Heart left ventricle (tissue), 16 donors: ENCODE data around the gene PRKAG2. TPM values are rescaled to one million over a fixed set of nuclear protein-coding genes. Genes with fewer than 3 reads are reported as not detected.
"Not testable (repeated sequence)": the region's sequence is repeated elsewhere in the genome, so short reads cannot be mapped to it uniquely, and the experiment has no call there.

Experiments used
- ATAC-seq, 4 donors: fragments of 200-7000 bp; cut with Tn5 transposase; one replicate each; pipeline ENCODE4 v1.9.1; 2020 to 2022; ENCODE audit warnings: moderate library complexity in 4 of 4, mild to moderate bottlenecking in 3 of 4, moderate number of reproducible peaks in 1 of 4
- DNase-seq, 5 donors: peaks; one replicate each; pipeline ENCODE4 v3.0.0-alpha.2; 2020
- H3K27ac ChIP-seq, 12 donors: fragments of 200-600 bp; sonication (generic) in 4 of 12; one replicate each; pipeline versions ENCODE4 v1.5.0 to v1.8.0; 2016 to 2022; ENCODE audit warnings: mild to moderate bottlenecking in 2 of 12
- H3K27me3 ChIP-seq, 9 donors: fragments of 200-600 bp; sonication (generic) in 2 of 9; one replicate each; pipeline versions ENCODE4 v1.5.1 to v1.8.0; 2016 to 2022; ENCODE audit warnings: mild to moderate bottlenecking in 3 of 9
- H3K36me3 ChIP-seq, 9 donors: fragments of 200-600 bp; sonication (generic) in 2 of 9; one replicate each; pipeline versions ENCODE4 v1.5.0 to v1.8.0; 2018 to 2022; ENCODE audit warnings: mild to moderate bottlenecking in 2 of 9
- H3K4me1 ChIP-seq, 12 donors: fragments of 200-600 bp; sonication (generic) in 4 of 12; one replicate each; pipeline versions ENCODE4 v1.5.0 to v1.8.0; 2016 to 2022; ENCODE audit warnings: mild to moderate bottlenecking in 3 of 12
- H3K4me3 ChIP-seq, 12 donors: fragments of 200-600 bp; sonication (generic) in 4 of 12; one replicate each; pipeline versions ENCODE4 v1.5.0 to v1.8.0; 2017 to 2022; ENCODE audit warnings: mild to moderate bottlenecking in 9 of 12, moderate library complexity in 4 of 12
- H3K9me3 ChIP-seq, 12 donors: fragments of 200-600 bp; sonication (generic) in 4 of 12; one replicate each; pipeline versions ENCODE4 v1.5.0 to v1.8.0; 2016 to 2022; ENCODE audit warnings: mild to moderate bottlenecking in 1 of 12
- CTCF ChIP-seq, 12 donors: fragments of 200-600 bp; sonication (generic) in 4 of 12; IDR thresholded peaks; one replicate each; pipeline versions ENCODE4 v1.5.0 to v1.8.0; 2018 to 2022; ENCODE audit warnings: antibody characterized with exemption in 12 of 12, mild to moderate bottlenecking in 5 of 12
- POLR2A ChIP-seq, 2 donors: fragments of 450-650 bp; IDR thresholded peaks; one replicate each; pipeline ENCODE4 v1.6.1; 2017; ENCODE audit warnings: antibody characterized with exemption in 2 of 2, mild to moderate bottlenecking in 2 of 2, moderate library complexity in 2 of 2
- WGBS, 4 donors: extraction: QIAGEN DNeasy Blood & Tissue Kit in 2 of 4; methylation state at CpG; one replicate each; pipeline versions ENCODE4 v1.1.5 to v1.1.7; 2013 to 2018; 5-methylcytosine and 5-hydroxymethylcytosine counted together
- intact Hi-C, 10 donors: fragments of 100-400 bp; cut with DNase I; formaldehyde crosslinking; loops; one replicate each; pipeline versions ENCODE4 v1.11.1 to v1.14.2; 2022
- polyA plus RNA-seq, 2 donors: library from polyadenylated mRNA; stranded (reverse); fragments of 200-250 nt; gene quantifications; one replicate each; pipeline ENCODE4 v1.2.3, GENCODE V29; 2013
- total RNA-seq, 9 donors: library from RNA; depleted of rRNA in 2 of 9; stranded (reverse); fragments of >200 nt in 2 of 9; fragmentation: NEBNext Ultra II Directional in 3 of 9; extraction: Animal tissue kit (Norgen Biotek cat#: 25700) in 3 of 9; gene quantifications; one replicate each; pipeline versions ENCODE4 v1.1.0 to v1.2.4, GENCODE V29; 2016 to 2023
- donor health status: ischemic (EF 13 %, LVEDD 7.1; RV severe dilation, severe dysfunction).
- donor health status: healthy with polysubstance abuse.
- donor health status: DM: no; HTN: yes; CAD: no.
- donor health status: DM: no; HTN: no; CAD: no.
- donor health status: ischemic (EF 25% LVEDD 6.9; RV normal size, moderate dysfunction).
- donor health status: ischemic (EF 25% LVEDD 5.7; RV mildly dilated, moderate dysfunction).
- donor health status: healthy.
- donor health status: DM: yes; HTN: yes; CAD: no.
- donor health status: ischemic (EF 35%, LVEDD 5.7; RV mildly dilated, moderate dysfunction).
- donor health status: nonischemic (EF 11% LVEDD 7.7; RV severe dilation, severe dysfunction).
- donor health status: DM: yes; HTN: yes; CAD: no.
- donor health status: PGD.
- donor health status: ischemic (EF 29% LVEDD 5.4; RV normal size, mild dysfunction).
- donor health status: nonischemic (EF 23%, LVEDD 6.1; RV moderate dilation, normal function).

PRKAG2 gene
- total and polyA plus RNA-seq, 11 donors, result 50.2 to 179 (median 108) TPM

- ATAC-seq (no peak), DNase-seq (no peak)
- Histone ChIP-seq H3K27ac (peak overlapping the region in 7 of 12 donors; percentile 68 to 94 (median 81)), H3K36me3 (no peaks in the 10 kb centered on the region), H3K27me3 (no peaks in the 10 kb centered on the region), H3K4me1 (peaks cover 0 to 38% (median 23%) of the 10 kb centered on the region in 12 donors), H3K9me3 (no peaks in the 10 kb centered on the region), H3K4me3 (no peak overlapping the region)
- TF ChIP-seq CTCF (IDR thresholded peaks at IDR 0.05), result no peak
- no peak for TF ChIP-seq POLR2A (IDR thresholded peaks at IDR 0.05)
- intact Hi-C loops, result loop anchor here in 5 of 10 donors (5.0 to 10.0 kb wide), 5 partner anchors 128 to 378 kb away; no protein-coding TSS in a partner anchor
- WGBS, 4 donors, result 93 to 95% (median 94%) methylated on average over 19 of the region's 19 CpGs
Observed at GRCh38 chr7:151752816-151753595, 123.9 kb downstream of the PRKAG2 start.

DNA sequence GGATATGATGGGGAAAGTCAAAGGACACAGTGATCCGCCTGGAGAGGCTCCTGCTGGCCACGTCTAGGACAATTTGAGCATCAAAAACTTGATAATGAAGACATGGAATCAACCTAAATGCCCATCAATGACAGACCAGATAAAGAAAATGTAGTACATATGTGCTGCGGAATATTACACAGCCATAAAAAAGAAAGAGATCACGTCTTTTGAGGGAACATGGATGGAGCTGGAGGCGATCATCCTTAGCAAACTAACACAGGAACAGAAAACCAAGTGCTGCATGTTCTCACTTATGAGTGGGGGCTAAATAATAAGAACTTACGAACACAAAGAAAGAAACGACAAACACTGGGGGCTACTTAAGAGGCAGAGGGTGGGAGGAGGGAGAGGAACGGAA, 124.9 kb downstream of the PRKAG2 start:
- intact Hi-C loops, result loop anchor here in 5 of 10 donors (5.0 to 10.0 kb wide), 5 partner anchors 127 to 377 kb away; no protein-coding TSS in a partner anchor

GRCh38 chr7:151748733-151749132, 128.2 kb downstream of the PRKAG2 start:
- TF ChIP-seq CTCF (IDR thresholded peaks at IDR 0.05) (no peak), POLR2A (IDR thresholded peaks at IDR 0.05) (no peak)
- intact Hi-C loops, result no loop called here
- Histone ChIP-seq H3K4me3 (no peak overlapping the region), H3K27ac (no peak overlapping the region), H3K27me3 (no peaks in the 10 kb centered on the region), H3K36me3 (no peaks in the 10 kb centered on the region), H3K9me3 (no peaks in the 10 kb centered on the region), H3K4me1 (peaks cover 4 to 32% (median 20%) of the 10 kb centered on the region in 12 donors)
- ATAC-seq (no peak), DNase-seq (no peak)
- 93 to 95% (median 94%) methylated on average over 15 of the region's 15 CpGs for WGBS, 4 donors

More for the DNA sequence above, 124.9 kb downstream of the PRKAG2 start:
- DNase-seq, result no peak
- no peak for ATAC-seq
- no peaks in the 10 kb centered on the region for H3K9me3 ChIP-seq
- no peak overlapping the region for H3K4me3 ChIP-seq
- no peaks in the 10 kb centered on the region for H3K27me3 ChIP-seq
- H3K36me3 ChIP-seq, result no peaks in the 10 kb centered on the region
- 96 to 97% (median 97%) methylated on average over 8 of the region's 8 CpGs for WGBS, 4 donors
- no peak overlapping the region for H3K27ac ChIP-seq
- TF ChIP-seq CTCF (IDR thresholded peaks at IDR 0.05), result no peak
- TF ChIP-seq POLR2A (IDR thresholded peaks at IDR 0.05), result no peak
- H3K4me1 ChIP-seq, result peaks cover 0 to 35% (median 23%) of the 10 kb centered on the region in 12 donors

- H3K4me1 ChIP-seq, result peaks cover 4 to 36% (median 25%) of the 10 kb centered on the region in 12 donors
- DNase-seq, H3K27ac ChIP-seq, H3K36me3 ChIP-seq, H3K27me3 ChIP-seq, H3K9me3 ChIP-seq, intact Hi-C loops, H3K4me3 ChIP-seq, ATAC-seq: not testable (repeated sequence)
- 91 to 95% (median 93%) methylated on average over 5 of the region's 5 CpGs for WGBS, 4 donors
Observed at GRCh38 chr7:151748021-151748420, 128.9 kb downstream of the PRKAG2 start.
